ENCODE results near the gene MEDAG.

The MEDAG gene

DNA sequence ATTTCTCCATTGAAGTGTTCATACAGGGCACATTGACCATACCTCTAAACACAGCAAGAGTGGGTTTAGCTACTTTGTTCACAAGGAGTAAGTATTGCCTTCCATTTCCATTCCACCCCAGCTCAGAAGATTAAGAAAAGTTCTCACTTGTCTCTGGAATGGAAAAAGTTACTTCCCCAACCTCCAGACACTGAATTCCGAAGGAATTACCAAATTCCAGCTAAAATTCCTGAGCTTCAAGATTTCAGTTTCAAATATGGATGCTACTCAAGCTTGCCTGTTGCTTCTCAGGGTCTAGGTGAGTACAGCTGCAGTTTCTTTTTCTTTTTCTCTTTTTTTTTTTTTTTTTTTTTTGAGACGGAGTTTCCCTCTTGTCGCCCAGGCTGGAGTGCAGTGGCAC lies 60.0 kb downstream of the MEDAG start:
- no peak for DNase-seq

DNA sequence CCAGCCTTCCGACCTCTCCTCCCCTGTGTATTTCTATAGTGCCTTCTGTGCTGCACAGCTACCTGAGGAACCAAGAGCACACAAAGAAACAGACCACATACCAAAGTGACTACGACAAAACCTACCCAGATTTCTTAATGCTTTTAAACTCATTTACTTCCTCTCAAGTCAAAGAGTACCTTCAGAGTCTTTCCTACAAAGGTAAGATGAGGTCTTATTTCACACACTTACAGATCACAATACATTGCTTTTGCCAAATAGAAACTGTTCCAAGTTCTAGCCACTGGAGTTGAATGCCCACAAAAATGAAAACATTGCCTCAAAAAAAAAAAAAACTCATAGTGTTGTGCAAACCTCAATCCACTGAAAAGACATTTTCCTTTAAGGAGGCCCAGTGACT lies 62.8 kb downstream of the MEDAG start:
- DNase-seq, result no peak

DNA sequence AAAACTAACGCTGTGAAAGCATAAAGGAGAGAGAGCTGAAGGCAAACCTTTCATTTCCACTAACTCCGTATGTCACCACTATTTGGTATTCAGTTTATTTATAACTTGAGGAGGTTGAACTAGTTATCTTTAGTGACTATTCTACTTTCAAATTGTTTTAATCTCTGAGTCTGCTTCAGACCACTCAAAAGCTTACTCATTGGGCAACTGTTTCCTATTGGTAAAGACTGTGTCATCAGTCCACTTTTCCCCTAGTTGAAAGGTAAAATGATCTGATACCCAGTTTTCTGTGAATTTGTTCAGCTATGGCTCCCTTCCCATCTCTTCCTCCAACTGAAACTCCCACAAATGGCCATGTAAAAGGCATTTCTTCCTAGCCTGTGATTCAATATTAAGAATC lies 65.5 kb downstream of the MEDAG start:
- DNase-seq, result no peak

DNA sequence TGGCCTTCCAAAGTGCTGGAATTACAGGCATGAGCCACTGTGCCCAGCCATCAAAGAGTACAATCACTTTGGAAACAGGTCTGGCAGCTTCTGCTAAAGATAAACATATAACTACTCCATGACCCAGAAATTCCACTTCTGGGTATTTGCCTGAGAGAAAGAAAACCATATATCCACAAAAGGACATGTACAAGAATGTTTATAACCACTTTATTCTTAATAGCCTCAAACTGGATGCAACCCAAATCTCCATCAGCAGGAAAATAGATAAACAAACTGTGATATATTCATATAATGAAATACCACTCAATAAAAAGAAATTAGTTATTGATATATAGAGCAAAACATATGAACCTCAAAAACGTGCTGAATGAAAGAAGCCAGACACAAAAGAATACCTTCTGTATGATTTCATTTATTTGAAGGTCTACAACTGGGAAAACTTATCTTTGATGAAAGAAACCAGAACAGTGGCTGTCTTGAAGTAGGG lies 66.9 kb downstream of the MEDAG start:
- no peak for DNase-seq

DNA sequence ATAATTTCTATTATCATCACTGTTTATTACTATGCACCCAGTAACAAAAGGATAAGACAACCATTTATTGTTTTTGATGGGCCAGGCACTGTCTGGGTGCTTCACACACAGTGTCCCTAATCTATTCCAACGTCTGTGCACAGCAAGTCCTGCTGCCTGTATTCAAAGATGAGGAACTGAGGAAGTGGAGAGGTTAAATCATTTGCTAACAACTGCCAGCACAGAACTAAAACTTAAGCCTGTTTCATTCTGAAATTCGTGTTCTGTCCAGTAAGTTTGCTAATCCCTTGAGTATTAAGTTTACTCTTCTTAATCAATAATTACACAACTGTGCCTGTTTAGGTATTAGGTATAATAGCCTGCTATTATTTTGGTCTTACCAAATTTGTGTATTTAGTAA lies 68.3 kb downstream of the MEDAG start:
- no peak for DNase-seq

All from CD4-positive, alpha-beta T cell treated with Interleukin-4 for 1 hour (primary cell).